SK-N-SH treated with all-trans-retinoic acid at 6 μM for 48 hours (cell line): ENCODE data around the gene TAS2R60.

Source experiments
- ATAC-seq: fragments of 200-7000 bp; cut with Tn5 transposase; 3 replicates; pipeline ENCODE4 v1.9.1; 2020; ENCODE audit warnings: mild to moderate bottlenecking, moderate library complexity
- ARNTL ChIP-seq: fragments of 450-650 bp; formaldehyde crosslinking; IDR thresholded peaks from 2 replicates; pipeline ENCODE4 v1.5.0; 2020; ENCODE audit warnings: low read depth, mild to moderate bottlenecking, moderate library complexity, borderline replicate concordance
- BACH2 ChIP-seq: fragments of 250-450 bp; sonication (Bioruptor Pico); IDR thresholded peaks from 2 replicates; pipeline ENCODE4 v1.9.0; 2021; ENCODE audit warnings: mild to moderate bottlenecking, borderline replicate concordance
- CREB5 ChIP-seq: fragments of 250-450 bp; sonication (Bioruptor Pico); IDR thresholded peaks from 2 replicates; pipeline ENCODE4 v1.5.1; 2020; ENCODE audit warnings: low read depth, mild to moderate bottlenecking, moderate library complexity
- CSDC2 ChIP-seq: fragments of 250-450 bp; sonication (Bioruptor Pico); IDR thresholded peaks from 2 replicates; pipeline ENCODE4 v1.5.0; 2020; ENCODE audit warnings: mild to moderate bottlenecking, moderate library complexity
- CSRNP3 ChIP-seq: fragments of 250-450 bp; sonication (Bioruptor Pico); IDR thresholded peaks from 2 replicates; pipeline ENCODE4 v1.5.1; 2021; ENCODE audit warnings: mild to moderate bottlenecking, moderate library complexity
- ESRRG ChIP-seq: fragments of 250-450 bp; sonication (Bioruptor Pico); IDR thresholded peaks from 2 replicates; pipeline ENCODE4 v1.6.1; 2021; ENCODE audit warnings: mild to moderate bottlenecking
- GLIS3 ChIP-seq: fragments of 250-450 bp; sonication (Bioruptor Pico); IDR thresholded peaks from 2 replicates; pipeline ENCODE4 v1.5.0; 2020; ENCODE audit warnings: mild to moderate bottlenecking, moderate library complexity
- OSR1 ChIP-seq: fragments of 250-450 bp; sonication (Bioruptor Pico); IDR thresholded peaks from 2 replicates; pipeline ENCODE4 v1.8.0; 2022; ENCODE audit warnings: moderate library complexity, mild to moderate bottlenecking, inconsistent platforms
- PATZ1 ChIP-seq: fragments of 250-450 bp; sonication (Bioruptor Pico); IDR thresholded peaks from 2 replicates; pipeline ENCODE4 v1.8.0; 2020; ENCODE audit warnings: mild to moderate bottlenecking, moderate library complexity, borderline replicate concordance
- POU6F1 ChIP-seq: fragments of 250-450 bp; sonication (Bioruptor Pico); IDR thresholded peaks from 2 replicates; pipeline ENCODE4 v1.8.0; 2021; ENCODE audit warnings: low read depth, mild to moderate bottlenecking, moderate library complexity, borderline replicate concordance
- PPARA ChIP-seq: fragments of 250-450 bp; sonication (Bioruptor Pico); IDR thresholded peaks from 2 replicates; pipeline ENCODE4 v1.5.0; 2020; ENCODE audit warnings: mild to moderate bottlenecking, borderline replicate concordance
- RARB ChIP-seq: fragments of 250-450 bp; sonication (Bioruptor Pico); IDR thresholded peaks from 2 replicates; pipeline ENCODE4 v1.8.0; 2021; ENCODE audit warnings: mild to moderate bottlenecking, moderate library complexity
- SNAI2 ChIP-seq: fragments of 250-450 bp; sonication (Bioruptor Pico); IDR thresholded peaks from 2 replicates; pipeline ENCODE4 v1.5.0; 2020; ENCODE audit warnings: mild to moderate bottlenecking, moderate library complexity
- TCF4 ChIP-seq: fragments of 250-450 bp; sonication (Bioruptor Pico); IDR thresholded peaks from 2 replicates; pipeline ENCODE4 v1.8.0; 2021; ENCODE audit warnings: mild to moderate bottlenecking, moderate library complexity, borderline replicate concordance
- TOX ChIP-seq: fragments of 250-450 bp; sonication (Bioruptor Pico); IDR thresholded peaks from 2 replicates; pipeline ENCODE4 v1.8.0; 2021; ENCODE audit warnings: mild to moderate bottlenecking, moderate library complexity, borderline replicate concordance
- TSHZ2 ChIP-seq: fragments of 250-450 bp; sonication (Bioruptor Pico); IDR thresholded peaks from 2 replicates; pipeline ENCODE4 v1.5.0; 2020; ENCODE audit warnings: mild to moderate bottlenecking, moderate library complexity
- ZC3H10 ChIP-seq: fragments of 250-450 bp; sonication (Bioruptor Pico); IDR thresholded peaks from 2 replicates; pipeline ENCODE4 v1.5.1; 2021; ENCODE audit warnings: mild to moderate bottlenecking, moderate library complexity
- ZFP3 ChIP-seq: fragments of 250-450 bp; sonication (Bioruptor Pico); IDR thresholded peaks from 2 replicates; pipeline ENCODE4 v1.5.0; 2020; ENCODE audit warnings: mild to moderate bottlenecking, moderate library complexity
- ZNF565 ChIP-seq: fragments of 450-650 bp; formaldehyde crosslinking; conservative IDR thresholded peaks from 2 replicates; pipeline ENCODE4 v1.5.0; 2020; ENCODE audit warnings: low read depth, mild to moderate bottlenecking, moderate library complexity
- ZNF8 ChIP-seq: fragments of 450-650 bp; formaldehyde crosslinking; IDR thresholded peaks from 2 replicates; pipeline ENCODE4 v1.5.0; 2020; ENCODE audit warnings: mild to moderate bottlenecking, moderate library complexity

The TAS2R60 gene

GRCh38 chr7:143437578-143437977, 5.7 kb upstream of the TAS2R60 start:
- no peak for TF ChIP-seq ZNF8
- peak; percentile 33 for ATAC-seq

- TF ChIP-seq CSDC2 (CRISPR knock-in tag) (no peak), ZFP3 (no peak), GLIS3 (no peak), ESRRG (no peak), ARNTL (CRISPR knock-in tag) (no peak)
- ATAC-seq = no peak
Observed at GRCh38 chr7:143439866-143440265, 3.4 kb upstream of the TAS2R60 start.

- TF ChIP-seq GLIS3 = no peak
- no peak for TF ChIP-seq PPARA (CRISPR knock-in tag)
- TF ChIP-seq CSRNP3 (CRISPR knock-in tag) = no peak
- no peak for TF ChIP-seq ZNF8
- no peak for TF ChIP-seq TOX (CRISPR knock-in tag)
- TF ChIP-seq POU6F1 (CRISPR knock-in tag) = no peak
- no peak for ATAC-seq
Observed at GRCh38 chr7:143444063-143444782, 970 bp downstream of the TAS2R60 start.

GRCh38 chr7:143444785-143445184, 1.5 kb downstream of the TAS2R60 start:
- ATAC-seq = peak; percentile 10; the same call in 2 of the 3 replicates
- TF ChIP-seq ARNTL (CRISPR knock-in tag) = no peak
- TF ChIP-seq, all 23 proteins: peak for 0

- ATAC-seq = peak; percentile 57
- no peak for TF ChIP-seq BACH2 (CRISPR knock-in tag)
- TF ChIP-seq CSDC2 (CRISPR knock-in tag) = no peak
- TF ChIP-seq TOX (CRISPR knock-in tag) = no peak
- TF ChIP-seq ZNF565 (CRISPR knock-in tag) = no peak
- TF ChIP-seq TCF4 (CRISPR knock-in tag) = no peak
- no peak for TF ChIP-seq OSR1 (CRISPR knock-in tag)
- TF ChIP-seq RARB = no peak
- TF ChIP-seq ZC3H10 (CRISPR knock-in tag) = no peak
- no peak for TF ChIP-seq TSHZ2
- TF ChIP-seq PATZ1 (CRISPR knock-in tag) = no peak
- no peak for TF ChIP-seq CSRNP3 (CRISPR knock-in tag)
- no peak for TF ChIP-seq PPARA (CRISPR knock-in tag)
- TF ChIP-seq SNAI2 = no peak
- no peak for TF ChIP-seq CREB5 (CRISPR knock-in tag)
Observed at GRCh38 chr7:143447466-143447865, 4.2 kb downstream of the TAS2R60 start.
